SIG-M5 treated with dmso at 0.1 percent for 504 hours (cell line): Measurements from ENCODE around the gene MMP15.
"Not testable (repeated sequence)": the region's sequence is repeated elsewhere in the genome, so short reads cannot be mapped to it uniquely, and the experiment has no call there.

ENCODE experiments used
- DNase-seq: peaks from one replicate; lab custom pipeline; 2025; ENCODE audit not compliant: unreplicated experiment; lab: John Stamatoyannopoulos, UW

MMP15 gene

GRCh38 chr16:58048494-58049231 is 23.1 kb downstream of the MMP15 start:
- no peak for DNase-seq

GRCh38 chr16:58049232-58050185 is 24.0 kb downstream of the MMP15 start:
- no peak for DNase-seq

GRCh38 chr16:58051296-58051695 is 25.7 kb downstream of the MMP15 start:
- no peak for DNase-seq

GRCh38 chr16:58051821-58052603 is 26.5 kb downstream of the MMP15 start:
- no peak for DNase-seq

- no peak for DNase-seq
Measured at GRCh38 chr16:58053682-58054005, 28.1 kb downstream of the MMP15 start.

- DNase-seq, result no peak
Measured at GRCh38 chr16:58054289-58054688, 28.7 kb downstream of the MMP15 start.

GRCh38 chr16:58056580-58056979 is 31.0 kb downstream of the MMP15 start:
- DNase-seq, result no peak

GRCh38 chr16:58057121-58057520 is 31.6 kb downstream of the MMP15 start:
- DNase-seq, result no peak

- no peak for DNase-seq
Measured at GRCh38 chr16:58057784-58058183, 32.2 kb downstream of the MMP15 start.

- DNase-seq, result no peak
Measured at GRCh38 chr16:58062821-58063220, 37.3 kb downstream of the MMP15 start.

GRCh38 chr16:58063377-58064076 is 38.0 kb downstream of the MMP15 start:
- no peak for DNase-seq

- no peak for DNase-seq
Measured at GRCh38 chr16:58070585-58070984, 45.0 kb downstream of the MMP15 start.

GRCh38 chr16:58072134-58072533 is 46.6 kb downstream of the MMP15 start:
- DNase-seq, result not testable (repeated sequence)

- not testable (repeated sequence) for DNase-seq
Measured at GRCh38 chr16:58073086-58073485, 47.5 kb downstream of the MMP15 start.

- DNase-seq, result no peak
Measured at GRCh38 chr16:58074657-58075056, 49.1 kb downstream of the MMP15 start.

GRCh38 chr16:58076514-58076913 is 51.0 kb downstream of the MMP15 start:
- DNase-seq, result no peak

- DNase-seq, result no peak
Measured at GRCh38 chr16:58077796-58078195, 52.2 kb downstream of the MMP15 start.

GRCh38 chr16:58080657-58081056 is 55.1 kb downstream of the MMP15 start:
- DNase-seq, result not testable (repeated sequence)

- no peak for DNase-seq
Measured at GRCh38 chr16:58082381-58082780, 56.8 kb downstream of the MMP15 start.

- DNase-seq, result no peak
Measured at GRCh38 chr16:58084635-58085034, 59.1 kb downstream of the MMP15 start.

- no peak for DNase-seq
Measured at GRCh38 chr16:58085171-58085570, 59.6 kb downstream of the MMP15 start.
